SK-N-MC (cell line): ENCODE data around the gene NUDT21.

Experiments used
- DNase-seq: peaks from one replicate; pipeline ENCODE4 v3.0.0-alpha.2; 2011; ENCODE audit warnings: low read depth, low spot score
- H3K27ac ChIP-seq: fragments of 200-600 bp; sonication (generic); 2 replicates; pipeline ENCODE4 v1.5.1; 2016; ENCODE audit warnings: mixed run types
- H3K36me3 ChIP-seq: fragments of 200-600 bp; sonication (generic); 2 replicates; pipeline ENCODE4 v1.6.1; 2017; ENCODE audit warnings: antibody characterized with exemption, low read length, mixed read lengths; ENCODE audit not compliant: insufficient read depth
- H3K4me3 ChIP-seq: fragments of 200-600 bp; sonication (generic); 2 replicates; pipeline ENCODE4 v1.5.1; 2016
- H3K9ac ChIP-seq: fragments of 200-600 bp; sonication (generic); 2 replicates; pipeline ENCODE4 v1.8.0; 2017; ENCODE audit warnings: mixed run types, mixed read lengths; ENCODE audit not compliant: insufficient read length
- H3K9me3 ChIP-seq: fragments of 200-600 bp; sonication (generic); 2 replicates; pipeline ENCODE4 v1.6.1; 2017; ENCODE audit warnings: low read depth, mild to moderate bottlenecking, antibody characterized with exemption, low read length, moderate library complexity, mixed read lengths
- EZH2 ChIP-seq: fragments of 200-600 bp; sonication (generic); IDR thresholded peaks from one replicate; pipeline ENCODE4 v1.6.1; 2017; ENCODE audit warnings: antibody characterized with exemption
- FOXP2 ChIP-seq: optimal IDR thresholded peaks from 2 replicates; pipeline ENCODE3; 2011; ENCODE audit warnings: mild to moderate bottlenecking, moderate library complexity; ENCODE audit not compliant: insufficient read depth; ENCODE audit errors: extremely low read length, control extremely low read depth
- POLR2AphosphoS5 ChIP-seq: IDR thresholded peaks from 2 replicates; pipeline ENCODE4 v1.6.1; 2012; ENCODE audit warnings: mild to moderate bottlenecking, low read depth, low read length, borderline replicate concordance

NUDT21 gene

DNA sequence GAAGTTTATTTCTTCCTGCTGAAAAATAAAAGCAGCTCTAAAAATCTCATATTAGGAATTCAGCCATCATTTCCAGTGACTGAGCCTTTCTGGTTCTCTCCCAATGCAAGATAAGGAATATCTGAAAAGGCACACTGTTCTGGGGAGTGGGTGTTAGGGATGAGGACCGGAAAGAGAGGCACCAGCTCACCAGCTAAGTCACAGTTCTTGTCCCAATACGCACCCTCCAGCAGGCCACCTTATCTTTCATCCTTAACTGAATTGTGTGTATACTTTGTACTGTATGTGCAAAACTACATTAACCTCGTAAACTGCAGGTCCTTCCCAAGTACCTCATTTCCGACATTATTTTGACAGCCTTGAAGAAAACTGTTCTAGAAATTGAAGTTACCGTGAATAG lies 36.8 kb downstream of the NUDT21 start:
- no peak for DNase-seq
- Histone ChIP-seq H3K4me3 (no peak overlapping the region), H3K27ac (no peak overlapping the region), H3K9ac (no peak overlapping the region), H3K9me3 (no peaks in the 10 kb centered on the region), H3K36me3 (no peaks in the 10 kb centered on the region)
- TF ChIP-seq EZH2 (no peak), FOXP2 (no peak), POLR2AphosphoS5 (no peak)

DNA sequence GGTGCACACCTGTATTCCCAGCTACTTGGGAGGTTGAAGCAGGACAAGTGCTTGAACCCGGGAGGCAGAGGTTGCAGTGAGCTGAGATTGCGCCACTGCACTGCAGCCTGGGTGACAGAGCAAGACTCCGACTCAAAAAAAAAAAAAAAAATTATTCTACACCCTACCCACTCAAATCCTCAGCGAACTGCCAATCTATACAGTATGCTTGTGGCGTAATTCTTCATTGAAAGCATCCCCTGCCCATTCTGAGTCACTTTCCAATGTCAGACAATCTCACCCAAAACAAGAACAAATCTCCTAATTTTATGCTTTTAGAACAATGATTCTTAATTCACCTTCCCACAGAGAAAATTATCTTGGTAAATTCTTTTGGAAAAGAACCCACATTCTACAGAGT lies 37.8 kb downstream of the NUDT21 start:
- Histone ChIP-seq H3K27ac (no peak overlapping the region), H3K9ac (no peak overlapping the region), H3K36me3 (no peaks in the 10 kb centered on the region), H3K4me3 (no peak overlapping the region), H3K9me3 (no peaks in the 10 kb centered on the region)
- TF ChIP-seq EZH2: no peak
- TF ChIP-seq POLR2AphosphoS5: no peak
- TF ChIP-seq FOXP2: no peak
- DNase-seq: no peak

DNA sequence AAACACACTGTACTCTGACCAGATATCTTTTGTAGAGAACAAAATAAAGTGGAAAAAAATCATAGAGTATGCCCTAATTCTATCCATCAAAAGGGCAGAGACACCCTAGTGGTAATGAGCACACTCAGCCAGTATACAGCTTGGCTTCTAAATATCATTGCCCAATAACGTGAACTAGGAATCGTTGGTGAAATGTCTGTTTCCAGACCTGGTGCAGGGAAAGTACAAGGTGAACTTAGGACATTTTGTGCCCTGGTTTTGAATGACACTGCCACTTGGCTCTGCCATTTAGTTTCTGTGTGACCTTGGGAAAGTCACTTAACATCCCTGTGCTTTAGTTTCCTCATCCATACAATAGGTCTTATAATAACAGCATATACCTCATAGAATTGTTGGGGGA lies 39.5 kb downstream of the NUDT21 start:
- Histone ChIP-seq H3K9ac (no peak overlapping the region), H3K9me3 (no peaks in the 10 kb centered on the region), H3K4me3 (no peak overlapping the region), H3K36me3 (no peaks in the 10 kb centered on the region), H3K27ac (no peak overlapping the region)
- no peak for DNase-seq
- TF ChIP-seq EZH2: no peak
- no peak for TF ChIP-seq POLR2AphosphoS5

DNA sequence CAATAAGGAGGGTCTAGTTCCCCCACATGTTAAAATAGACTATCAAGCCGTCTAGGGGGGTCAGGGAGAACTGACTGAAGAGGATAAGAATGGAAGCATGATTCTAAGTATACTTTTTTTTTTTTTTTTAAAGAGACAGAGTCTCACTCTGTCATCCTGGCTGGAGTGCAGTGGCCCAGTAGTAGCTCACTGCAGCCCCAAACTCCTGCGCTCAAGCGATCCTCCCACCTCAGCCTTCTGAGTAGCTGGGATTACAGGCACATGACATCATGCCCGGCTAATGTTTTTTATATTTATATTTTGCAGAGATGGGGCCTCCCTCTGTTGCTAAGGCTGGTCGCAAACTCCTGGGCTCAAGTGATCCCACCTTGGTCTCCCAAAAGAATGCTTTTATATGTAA lies 40.0 kb downstream of the NUDT21 start:
- Histone ChIP-seq H3K36me3 (no peaks in the 10 kb centered on the region), H3K9ac (no peak overlapping the region), H3K27ac (no peak overlapping the region), H3K4me3 (no peak overlapping the region), H3K9me3 (no peaks in the 10 kb centered on the region)
- TF ChIP-seq FOXP2: no peak
- no peak for TF ChIP-seq EZH2
- no peak for TF ChIP-seq POLR2AphosphoS5
- no peak for DNase-seq

DNA sequence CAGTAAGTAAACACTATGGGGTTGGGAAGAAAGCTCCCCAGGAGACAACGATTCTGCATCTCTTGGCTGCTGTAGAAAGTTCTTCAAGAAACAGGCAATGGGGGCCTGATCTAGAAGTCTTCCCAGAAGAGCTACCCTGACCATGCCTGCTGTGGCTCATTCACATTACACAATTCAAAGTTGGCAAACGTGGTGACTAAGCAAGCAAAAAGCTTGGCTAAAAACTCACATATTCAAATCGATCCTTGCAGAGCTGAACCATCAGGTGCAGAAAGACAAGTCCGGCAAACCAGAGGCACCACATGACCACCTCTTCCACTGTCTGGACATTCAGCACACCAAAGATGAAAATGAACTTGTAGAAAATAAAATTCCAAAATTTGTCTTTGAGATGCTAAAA lies 41.9 kb downstream of the NUDT21 start:
- Histone ChIP-seq H3K4me3 (no peak overlapping the region), H3K36me3 (no peaks in the 10 kb centered on the region), H3K27ac (no peak overlapping the region), H3K9me3 (no peaks in the 10 kb centered on the region), H3K9ac (no peak overlapping the region)
- no peak for DNase-seq
- TF ChIP-seq EZH2: no peak
- TF ChIP-seq POLR2AphosphoS5: no peak
- no peak for TF ChIP-seq FOXP2

DNA sequence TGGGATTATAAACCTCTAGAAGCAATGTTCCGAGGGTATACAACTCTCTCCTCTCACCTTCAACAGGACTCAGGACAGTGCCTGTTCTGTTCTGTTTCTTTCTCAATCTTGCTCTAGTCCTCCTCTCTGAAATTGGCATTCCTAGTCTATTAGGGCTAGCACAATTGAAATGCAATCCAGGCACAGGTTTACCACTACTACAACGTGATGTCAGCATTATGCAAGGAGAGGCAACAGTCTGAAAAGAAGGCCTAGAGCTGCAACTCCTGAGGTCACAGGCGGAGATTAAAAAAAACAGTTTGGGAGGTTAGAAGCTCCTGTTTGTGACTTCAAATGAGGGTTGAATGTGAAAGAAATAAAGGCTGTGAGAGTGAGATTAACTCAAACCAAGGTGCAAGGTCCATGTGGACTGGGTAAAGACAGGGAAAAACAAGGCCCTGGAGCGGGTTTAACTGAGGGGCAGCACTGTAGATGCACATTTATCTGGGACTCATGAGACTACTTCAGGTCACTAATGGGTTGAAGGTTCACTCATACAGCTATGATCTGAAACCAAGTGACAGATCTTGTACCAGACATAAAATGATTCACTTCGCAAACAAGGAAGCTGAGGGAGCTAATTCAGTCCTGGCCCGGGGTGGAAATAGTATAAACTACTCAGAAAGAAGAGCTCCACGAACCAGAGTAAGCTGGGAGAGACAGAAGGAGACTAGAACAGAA lies 42.6 kb downstream of the NUDT21 start:
- Histone ChIP-seq H3K36me3 (no peaks in the 10 kb centered on the region), H3K9ac (no peak overlapping the region), H3K4me3 (no peak overlapping the region), H3K9me3 (no peaks in the 10 kb centered on the region), H3K27ac (no peak overlapping the region)
- DNase-seq: no peak
- TF ChIP-seq POLR2AphosphoS5 (no peak), EZH2 (no peak), FOXP2 (no peak)

DNA sequence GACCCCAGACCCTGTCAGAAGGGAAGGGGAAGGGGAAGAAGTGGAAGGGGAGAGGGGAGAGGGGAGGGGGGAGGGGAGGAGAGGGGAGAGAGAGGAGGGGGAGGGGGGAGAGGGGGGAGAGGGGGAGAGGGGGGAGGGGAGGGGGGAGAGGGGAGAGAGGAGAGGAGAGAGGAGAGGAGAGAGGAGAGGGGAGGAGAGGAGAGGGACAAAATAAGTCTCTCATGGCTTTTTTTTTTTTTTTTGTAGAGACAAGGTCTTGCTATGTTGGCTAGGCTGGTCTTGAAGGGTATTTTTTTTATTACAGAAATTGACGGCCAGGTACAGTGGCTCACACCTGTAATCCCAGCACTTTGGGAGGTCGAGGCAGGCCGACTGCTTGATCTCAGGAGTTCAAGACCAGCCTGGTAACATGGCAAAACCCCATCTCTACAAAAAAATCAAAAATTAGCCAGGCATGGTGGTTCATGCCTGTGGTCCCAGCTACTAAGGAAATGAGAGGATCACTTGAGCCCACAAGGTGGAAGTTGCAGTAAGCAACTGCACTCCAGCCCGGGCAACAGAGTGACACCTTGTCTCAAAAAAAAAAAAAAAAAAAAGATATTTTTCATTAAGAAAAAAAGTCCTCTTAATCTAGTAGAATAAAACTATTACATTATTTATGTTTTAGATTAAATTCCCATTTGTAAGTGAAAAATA lies 45.0 kb downstream of the NUDT21 start:
- Histone ChIP-seq H3K4me3 (no peak overlapping the region), H3K9ac (no peak overlapping the region), H3K27ac (no peak overlapping the region), H3K36me3 (no peaks in the 10 kb centered on the region; the same call in 1 of the 2 replicates), H3K9me3 (no peaks in the 10 kb centered on the region)
- TF ChIP-seq FOXP2 (no peak), POLR2AphosphoS5 (no peak), EZH2 (no peak)
- no peak for DNase-seq

DNA sequence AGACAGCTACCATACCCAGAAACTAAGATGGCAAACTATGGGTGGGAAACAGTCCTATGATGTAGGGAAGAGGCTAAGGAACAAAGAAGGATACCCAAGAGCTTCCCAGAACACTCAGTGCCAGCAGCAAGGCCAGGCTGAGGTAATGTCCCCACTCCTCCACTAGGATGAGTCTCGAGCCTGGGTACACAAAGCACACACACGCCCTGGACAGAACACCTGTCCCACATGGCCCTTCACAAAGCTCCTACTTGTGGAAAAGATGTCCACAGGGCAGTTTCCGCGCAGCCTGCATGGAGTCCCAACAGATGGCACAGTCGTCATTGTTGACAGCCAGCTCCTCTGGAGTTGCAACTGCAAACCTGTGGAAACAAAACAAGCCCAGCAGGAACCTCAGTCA lies 49.6 kb downstream of the NUDT21 start:
- H3K4me3 ChIP-seq: no peak overlapping the region
- H3K27ac ChIP-seq: no peak overlapping the region
- TF ChIP-seq EZH2: no peak
- no peak for TF ChIP-seq POLR2AphosphoS5
- no peak overlapping the region for H3K9ac ChIP-seq
- no peak for DNase-seq
- H3K9me3 ChIP-seq: no peaks in the 10 kb centered on the region
- H3K36me3 ChIP-seq: no peaks in the 10 kb centered on the region; the same call in 1 of the 2 replicates

DNA sequence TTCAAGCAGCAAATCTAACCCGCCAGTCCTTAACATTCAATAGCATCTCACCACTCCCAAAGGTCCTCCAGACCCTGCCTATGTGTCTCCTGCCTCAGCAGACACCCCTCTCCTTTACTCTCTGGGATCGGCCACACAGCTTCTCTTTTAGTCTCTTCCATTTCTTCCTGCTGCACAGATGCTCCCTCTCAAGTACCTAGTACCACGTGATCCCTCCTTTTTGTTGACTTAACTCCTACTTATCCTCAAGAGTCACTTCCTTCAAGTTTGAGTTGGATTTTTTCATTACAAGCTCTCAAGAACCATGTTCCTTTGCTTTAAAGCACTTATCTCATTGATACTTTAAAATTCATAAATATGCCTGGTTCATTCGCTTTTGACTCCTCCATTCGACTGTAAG lies 50.7 kb downstream of the NUDT21 start:
- Histone ChIP-seq H3K9me3 (no peaks in the 10 kb centered on the region), H3K4me3 (no peak overlapping the region), H3K27ac (no peak overlapping the region), H3K36me3 (no peaks in the 10 kb centered on the region; the same call in 1 of the 2 replicates), H3K9ac (no peak overlapping the region)
- DNase-seq: no peak
- TF ChIP-seq EZH2: no peak
- no peak for TF ChIP-seq POLR2AphosphoS5
- TF ChIP-seq FOXP2: no peak
